ENCODE measurements around the gene RAB18.
"Not testable (repeated sequence)": the region's sequence is repeated elsewhere in the genome, so short reads cannot be mapped to it uniquely, and the experiment has no call there.

GRCh38 chr10:27577038-27577437 is 72.9 kb downstream of the RAB18 start:
- not testable (repeated sequence) for TF ChIP-seq CTCF, POLR2A (IDR thresholded peaks at IDR 0.05)

Measured in ovary (tissue), 3 donors.